ENCODE data around the gene RAD54L2. TPM values are rescaled to one million over a fixed set of nuclear protein-coding genes. Genes with fewer than 3 reads are reported as not detected.
"Not testable (repeated sequence)": the region's sequence is repeated elsewhere in the genome, so short reads cannot be mapped to it uniquely, and the experiment has no call there.

The RAD54L2 gene
- total RNA-seq, 2 experiments from 2014 or later = 29.8 to 32.7 TPM

DNA sequence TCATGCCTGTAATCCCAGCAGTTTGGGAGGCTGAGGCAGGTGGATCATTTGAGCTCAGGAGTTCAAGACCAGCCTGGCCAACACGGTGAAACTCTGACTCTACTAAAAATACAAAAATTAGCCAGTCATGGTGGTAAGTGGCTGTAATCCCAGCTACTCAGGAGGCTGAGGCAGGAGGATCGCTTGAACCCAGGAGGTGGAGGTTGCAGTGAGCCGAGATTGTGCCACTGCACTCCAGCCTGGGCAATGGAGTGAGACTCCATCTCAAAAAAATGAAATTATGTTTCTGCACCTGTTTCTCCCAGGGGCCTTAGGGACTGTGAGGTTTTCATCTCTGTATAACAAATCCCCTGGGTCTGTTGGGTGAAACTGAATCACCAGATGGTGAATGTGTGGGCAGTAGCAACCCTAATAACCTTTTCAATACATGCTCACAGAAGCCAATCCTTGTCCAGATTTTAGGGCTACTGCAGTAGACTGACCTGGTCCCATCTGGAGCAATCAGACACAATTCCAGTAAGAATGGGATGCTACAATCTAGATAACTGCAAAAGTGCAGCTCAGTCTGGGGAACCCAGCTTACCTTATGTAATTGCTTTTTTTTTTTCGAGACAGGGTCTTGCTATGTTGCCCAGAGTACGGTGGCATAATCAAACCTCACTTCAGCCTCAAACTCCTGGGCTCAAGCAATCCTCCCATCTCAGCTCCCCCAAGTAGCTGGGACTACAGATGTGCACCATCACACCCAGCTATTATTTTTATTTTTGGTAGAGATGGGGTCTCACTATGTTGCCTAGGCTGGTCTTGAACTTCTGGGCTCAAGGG, 17.4 kb upstream of the RAD54L2 start:
- ATAC-seq (ENCODE audit: low read depth); H3K4me3 Mint-ChIP-seq; H3K27me3 Mint-ChIP-seq; H3K9me3 Mint-ChIP-seq; H3K27ac Mint-ChIP-seq; H3K4me1 Mint-ChIP-seq; H3K36me3 Mint-ChIP-seq; DNase-seq: not testable (repeated sequence)
- POLR2A ChIA-PET = interaction anchor here (0.6 to 1.2 kb wide), 2 partner anchors 18 to 23 kb away, joined by 3 to 4 read pairs; no protein-coding TSS in a partner anchor

DNA sequence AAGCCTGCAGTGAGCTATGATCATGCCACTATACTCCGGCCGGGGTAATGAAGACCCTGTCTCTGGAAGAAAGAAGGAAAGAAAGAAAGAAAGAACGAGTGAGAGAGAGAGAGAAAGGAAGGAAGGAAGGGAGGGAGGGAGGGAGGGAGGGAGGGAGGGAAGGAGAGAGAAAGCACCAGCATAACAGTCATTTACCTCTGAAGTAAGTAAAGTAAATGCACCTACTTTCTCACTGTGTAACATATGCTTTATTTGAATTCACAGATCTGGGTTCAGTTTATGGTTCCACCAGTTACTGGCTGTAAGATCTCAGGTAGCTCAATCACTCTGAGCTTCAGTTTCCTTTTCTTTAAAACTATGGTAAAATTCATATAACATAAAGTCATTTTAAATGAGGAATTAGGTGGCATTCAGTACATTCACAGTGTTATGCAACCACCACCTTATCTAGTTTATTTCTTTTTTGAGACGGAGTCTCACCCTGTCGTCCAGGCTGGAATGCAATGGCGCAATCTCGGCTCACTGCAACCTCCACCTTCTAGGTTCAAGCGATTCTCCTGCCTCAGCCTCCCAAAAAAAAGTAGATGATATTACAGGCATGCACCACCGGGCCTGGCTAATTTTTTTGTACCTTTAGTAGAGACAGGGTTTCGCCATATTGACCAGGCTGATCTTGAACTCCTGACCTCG, 16.1 kb upstream of the RAD54L2 start:
- H3K27me3 Mint-ChIP-seq = peaks cover 2% of the 10 kb centered on the region
- ATAC-seq (ENCODE audit: low read depth) = no peak
- no peak overlapping the region for H3K27ac Mint-ChIP-seq
- H3K4me3 Mint-ChIP-seq = peak overlapping the region; percentile 10
- POLR2A ChIA-PET = interaction anchor here (0.6 kb wide), 2 partner anchors 22 to 1245 kb away, joined by 3 to 10 read pairs; partner anchors contain the start of gene DCAF1
- no peak for DNase-seq
- H3K4me1 Mint-ChIP-seq = peaks cover 3% of the 10 kb centered on the region
- H3K36me3 Mint-ChIP-seq = no peaks in the 10 kb centered on the region
- H3K9me3 Mint-ChIP-seq = no peaks in the 10 kb centered on the region

GRCh38 chr3:51524874-51525273, 13.6 kb upstream of the RAD54L2 start:
- ATAC-seq (ENCODE audit: low read depth); H3K27me3 Mint-ChIP-seq; H3K9me3 Mint-ChIP-seq; H3K4me1 Mint-ChIP-seq; H3K4me3 Mint-ChIP-seq; DNase-seq; H3K36me3 Mint-ChIP-seq; POLR2A ChIA-PET; H3K27ac Mint-ChIP-seq: not testable (repeated sequence)

DNA sequence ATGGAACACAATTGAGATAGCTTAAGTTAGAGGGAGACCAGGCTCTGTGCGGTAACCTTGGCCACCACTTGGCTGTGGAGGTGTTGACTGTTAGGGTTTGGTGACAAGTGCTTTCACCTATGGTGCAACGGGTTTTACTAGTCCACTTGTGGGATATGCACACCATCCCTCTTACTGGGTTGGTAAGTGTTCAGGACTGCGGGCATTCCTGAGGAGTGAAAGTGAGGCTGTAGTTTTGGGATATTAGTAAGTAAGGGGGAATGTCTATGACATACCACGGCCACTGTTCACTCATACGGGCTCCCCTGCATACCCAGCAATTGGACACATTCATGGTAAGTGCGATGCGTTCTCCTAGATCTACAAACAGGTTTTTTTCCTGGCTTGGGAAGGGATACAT, 8.0 kb upstream of the RAD54L2 start:
- Mint-ChIP-seq H3K9me3 (no peaks in the 10 kb centered on the region), H3K36me3 (no peaks in the 10 kb centered on the region), H3K27me3 (no peaks in the 10 kb centered on the region), H3K4me1 (no peaks in the 10 kb centered on the region), H3K27ac (no peak overlapping the region), H3K4me3 (no peak overlapping the region)
- DNase-seq (no peak), ATAC-seq (ENCODE audit: low read depth) (no peak)
- POLR2A ChIA-PET = no interaction called here

DNA sequence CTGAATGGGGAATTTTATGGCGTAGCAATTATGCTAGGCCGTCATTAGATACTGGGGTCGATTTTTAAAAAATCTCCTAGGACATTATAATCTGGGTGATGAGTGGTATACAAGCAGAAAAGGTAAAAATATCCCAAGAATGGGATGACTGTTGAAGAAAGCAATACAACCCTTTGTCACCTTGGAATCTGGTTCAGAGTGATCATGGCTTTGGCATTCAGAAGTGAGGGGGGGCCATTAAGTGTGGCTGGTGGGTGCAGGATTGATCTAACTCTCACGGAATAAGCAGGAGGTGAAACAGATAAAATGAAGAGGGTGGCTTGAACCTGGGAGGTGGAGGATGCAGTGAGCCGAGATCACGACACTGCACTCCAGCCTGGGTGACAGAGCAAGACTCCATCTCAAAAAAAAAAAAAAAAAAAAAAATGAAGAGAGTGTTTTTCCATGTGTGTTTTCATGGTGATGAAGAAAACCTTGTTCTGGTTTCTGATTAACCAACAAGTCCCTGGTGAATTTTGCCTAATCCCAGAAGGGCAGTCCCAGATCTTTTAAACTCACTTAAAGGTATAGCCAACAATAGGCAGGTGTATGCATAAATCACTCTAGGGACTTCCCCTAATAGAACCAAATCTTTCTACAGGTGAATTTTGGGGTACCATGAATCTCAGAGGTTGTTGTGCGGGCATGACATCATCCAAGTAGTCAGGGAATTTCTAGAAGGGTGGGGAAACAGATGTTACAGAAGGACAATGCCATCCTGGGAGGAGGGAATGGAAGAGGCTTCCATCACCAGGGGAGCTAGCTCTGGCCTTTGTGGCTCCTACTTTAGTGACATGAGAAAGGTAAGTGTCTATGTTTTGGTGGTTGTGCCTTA, 3.1 kb upstream of the RAD54L2 start:
- DNase-seq = no peak
- H3K4me1 Mint-ChIP-seq = peaks cover 17% of the 10 kb centered on the region
- no peaks in the 10 kb centered on the region for H3K36me3 Mint-ChIP-seq
- no peaks in the 10 kb centered on the region for H3K27me3 Mint-ChIP-seq
- H3K27ac Mint-ChIP-seq = no peak overlapping the region
- no peak overlapping the region for H3K4me3 Mint-ChIP-seq
- POLR2A ChIA-PET = no interaction called here
- no peak for ATAC-seq (ENCODE audit: low read depth)
- H3K9me3 Mint-ChIP-seq = no peaks in the 10 kb centered on the region

GRCh38 chr3:51537631-51538030, 888 bp upstream of the RAD54L2 start:
- H3K4me3 Mint-ChIP-seq = peak overlapping the region; percentile 94
- H3K36me3 Mint-ChIP-seq; DNase-seq; H3K27ac Mint-ChIP-seq; H3K27me3 Mint-ChIP-seq; H3K9me3 Mint-ChIP-seq; ATAC-seq (ENCODE audit: low read depth): not testable (repeated sequence)
- POLR2A ChIA-PET = interaction anchor here (0.5 to 2.8 kb wide), 3 partner anchors 38 to 266 kb away, joined by 3 to 14 read pairs (median 4); partner anchors contain the start of gene DCAF1
- peaks cover 23% of the 10 kb centered on the region for H3K4me1 Mint-ChIP-seq

DNA sequence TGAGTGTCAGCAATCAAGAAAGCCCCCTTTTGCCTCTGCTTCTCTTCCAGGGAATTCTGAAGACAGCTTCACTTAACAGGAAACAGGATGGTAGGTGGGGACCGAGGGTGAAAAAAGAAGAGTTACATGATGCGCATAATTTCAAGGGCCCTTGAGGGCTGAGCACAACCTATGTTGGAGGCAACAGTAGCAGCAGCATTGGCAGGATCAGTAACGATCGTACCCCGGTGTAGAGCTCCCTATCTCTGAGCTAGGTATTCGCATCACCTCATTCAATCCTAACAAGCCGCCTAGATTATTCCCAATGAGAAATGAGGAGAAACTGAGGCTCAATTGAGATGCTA, 432 bp upstream of the RAD54L2 start:
- peak overlapping the region; percentile 86 for H3K27ac Mint-ChIP-seq
- POLR2A ChIA-PET = interaction anchor here (0.5 to 2.8 kb wide), 4 partner anchors 38 to 265 kb away, joined by 3 to 14 read pairs (median 6); partner anchors contain the start of gene DCAF1
- peak overlapping the region; percentile 94 for H3K4me3 Mint-ChIP-seq
- no peaks in the 10 kb centered on the region for H3K27me3 Mint-ChIP-seq
- DNase-seq (no peak), ATAC-seq (ENCODE audit: low read depth) (peak; percentile 40)
- peaks cover 23% of the 10 kb centered on the region for H3K4me1 Mint-ChIP-seq
- H3K9me3 Mint-ChIP-seq = no peaks in the 10 kb centered on the region
- peaks cover 4% of the 10 kb centered on the region for H3K36me3 Mint-ChIP-seq

DNA sequence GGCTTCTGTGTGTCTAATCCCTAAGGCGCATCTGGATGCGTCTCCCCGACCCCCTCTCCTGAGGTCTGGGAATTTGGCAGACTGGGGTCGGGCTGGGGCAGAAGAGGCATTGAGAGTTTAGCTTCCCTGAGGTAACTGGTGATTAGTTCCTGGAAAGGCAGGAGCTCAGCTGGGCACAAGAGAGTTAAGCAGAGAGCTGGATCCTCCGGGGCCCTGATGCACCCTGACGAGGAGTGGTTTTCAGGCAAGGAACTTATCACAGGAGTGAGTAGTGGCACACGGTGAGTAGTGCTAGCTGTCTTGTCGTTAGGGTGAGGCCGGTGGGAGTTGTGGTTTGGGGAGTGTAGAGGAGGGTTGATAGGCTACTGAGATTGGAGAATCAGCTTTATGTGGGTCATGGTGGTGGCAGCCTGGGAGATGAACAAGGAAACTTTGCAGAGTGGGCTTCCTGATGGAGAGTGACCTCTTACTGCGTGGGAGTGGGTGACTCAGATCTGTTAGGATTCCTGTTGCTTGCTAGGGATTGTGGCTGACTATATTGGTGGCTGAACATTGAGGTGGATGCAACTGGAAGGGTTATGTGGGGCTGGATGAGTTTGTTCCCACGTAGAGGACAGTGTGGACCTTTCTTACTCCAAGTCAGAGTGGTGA, 897 bp downstream of the RAD54L2 start:
- peak overlapping the region; percentile 84 for H3K4me3 Mint-ChIP-seq
- POLR2A ChIA-PET = interaction anchor here (0.6 to 2.8 kb wide), 5 partner anchors 18 to 142 kb away, joined by 3 to 14 read pairs (median 5); partner anchors contain the start of gene DCAF1
- peak; percentile 39 for DNase-seq

GRCh38 chr3:51542596-51542995, 4.1 kb downstream of the RAD54L2 start:
- POLR2A ChIA-PET; H3K27ac Mint-ChIP-seq; DNase-seq; H3K27me3 Mint-ChIP-seq; ATAC-seq (ENCODE audit: low read depth); H3K9me3 Mint-ChIP-seq; H3K36me3 Mint-ChIP-seq; H3K4me3 Mint-ChIP-seq: not testable (repeated sequence)
- H3K4me1 Mint-ChIP-seq = peaks cover 27% of the 10 kb centered on the region

More for the DNA sequence above, 897 bp downstream of the RAD54L2 start:
- Mint-ChIP-seq H3K9me3 (no peaks in the 10 kb centered on the region), H3K27ac (peak overlapping the region; percentile 85), H3K27me3 (no peaks in the 10 kb centered on the region), H3K4me1 (peaks cover 26% of the 10 kb centered on the region), H3K36me3 (peaks cover 7% of the 10 kb centered on the region)
- peak; percentile 35 for ATAC-seq (ENCODE audit: low read depth)

DNA sequence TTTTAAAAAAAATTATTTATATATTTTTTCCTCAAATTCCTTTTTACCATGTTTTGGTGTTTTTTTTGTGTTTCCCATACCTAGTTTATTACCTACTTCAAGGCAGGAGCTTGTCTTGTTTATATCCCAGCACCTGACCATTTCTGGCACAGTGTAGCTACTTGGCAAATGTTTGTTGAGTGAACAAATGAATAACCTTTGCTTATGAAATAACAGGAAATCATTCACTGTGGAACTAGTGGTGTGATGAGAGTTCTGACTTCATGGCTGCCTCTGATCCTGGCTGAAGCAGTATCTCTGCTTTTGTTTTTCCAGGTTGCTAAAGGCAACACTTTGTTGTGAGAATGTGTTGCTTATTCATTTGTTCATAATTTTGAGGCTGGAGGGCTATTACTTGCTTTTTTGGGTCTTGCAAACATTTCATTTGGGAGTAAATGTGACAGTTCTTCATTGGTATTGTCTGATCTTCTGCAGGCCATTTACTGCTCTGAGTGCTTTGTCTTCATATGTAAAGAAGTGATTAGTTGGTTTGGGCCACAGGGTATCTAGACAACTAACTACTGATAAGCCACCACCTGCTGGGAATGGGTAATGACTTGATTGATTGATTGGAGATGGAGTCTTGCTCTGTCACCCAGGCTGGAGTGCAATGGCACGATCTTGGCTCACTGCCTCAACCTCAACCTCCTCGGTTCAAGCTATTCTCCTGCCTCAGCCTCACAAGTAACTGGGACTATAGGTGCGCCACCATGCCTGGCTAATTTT, 5.7 kb downstream of the RAD54L2 start:
- ATAC-seq (ENCODE audit: low read depth) (no peak), DNase-seq (no peak)
- POLR2A ChIA-PET = interaction anchor here (1.2 kb wide), 1 partner anchor 67 kb away, joined by 3 read pairs; no protein-coding TSS in a partner anchor
- Mint-ChIP-seq H3K4me3 (no peak overlapping the region), H3K36me3 (peaks cover 8% of the 10 kb centered on the region), H3K9me3 (no peaks in the 10 kb centered on the region), H3K27me3 (no peaks in the 10 kb centered on the region), H3K27ac (no peak overlapping the region), H3K4me1 (peaks cover 20% of the 10 kb centered on the region)

GRCh38 chr3:51547274-51547673, 8.8 kb downstream of the RAD54L2 start:
- H3K27me3 Mint-ChIP-seq = no peaks in the 10 kb centered on the region
- H3K36me3 Mint-ChIP-seq = peaks cover 6% of the 10 kb centered on the region
- POLR2A ChIA-PET = no interaction called here
- H3K9me3 Mint-ChIP-seq = no peaks in the 10 kb centered on the region
- H3K4me3 Mint-ChIP-seq = no peak overlapping the region
- no peak for ATAC-seq (ENCODE audit: low read depth)
- no peak for DNase-seq
- H3K4me1 Mint-ChIP-seq = peaks cover 3% of the 10 kb centered on the region
- H3K27ac Mint-ChIP-seq = no peak overlapping the region

DNA sequence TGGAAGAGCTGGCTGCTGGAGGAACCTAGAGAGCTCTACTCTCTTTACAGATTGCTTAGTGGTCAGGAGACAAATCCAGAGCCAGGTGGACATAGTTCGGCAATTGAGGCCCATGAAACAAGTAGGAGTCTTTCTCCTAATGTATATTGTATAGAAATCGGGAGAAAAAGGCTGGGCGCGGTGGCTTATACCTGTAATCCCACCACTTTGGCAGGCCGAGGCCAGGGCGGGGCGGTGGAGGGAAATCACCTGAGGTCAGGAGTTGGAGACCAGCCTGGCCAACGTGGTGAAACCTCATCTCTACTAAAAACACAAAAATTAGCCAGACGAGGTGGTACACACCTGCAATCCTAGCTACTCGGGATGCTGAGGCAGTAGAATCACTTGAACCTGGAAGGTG, 10.8 kb downstream of the RAD54L2 start:
- H3K4me1 Mint-ChIP-seq = peaks cover 1% of the 10 kb centered on the region
- no peaks in the 10 kb centered on the region for H3K27me3 Mint-ChIP-seq
- H3K4me3 Mint-ChIP-seq = no peak overlapping the region
- H3K36me3 Mint-ChIP-seq = peaks cover 3% of the 10 kb centered on the region
- POLR2A ChIA-PET = no interaction called here
- DNase-seq (no peak), ATAC-seq (ENCODE audit: low read depth) (no peak)
- H3K27ac Mint-ChIP-seq = no peak overlapping the region
- H3K9me3 Mint-ChIP-seq = no peaks in the 10 kb centered on the region
